Measurements from ENCODE around the gene SYS1. TPM values are rescaled to one million over a fixed set of nuclear protein-coding genes. Genes with fewer than 3 reads are reported as not detected.

Gene SYS1
- total and polyA plus RNA-seq, 12 donors = 16.0 to 83.2 (median 32.9) TPM

GRCh38 chr20:45328451-45328850 is 34.5 kb upstream of the SYS1 start:
- Histone ChIP-seq H3K27me3 (no peaks in the 10 kb centered on the region), H3K9me3 (replicated peaks in 1 of 3) (no peaks in the 10 kb centered on the region), H3K36me3 (replicated peaks in 1 of 2) (peaks cover 0 to 65% of the 10 kb centered on the region in 2 donors), H3K4me3 (no peak overlapping the region), H3K27ac (peak overlapping the region in 1 of 5 donors; percentile 3), H3K4me1 (replicated peaks in 1 of 2) (no peaks in the 10 kb centered on the region)
- TF ChIP-seq POLR2A (IDR thresholded peaks at IDR 0.05) (no peak), CTCF (IDR thresholded peaks at IDR 0.05) (no peak)
- DNase-seq = no peak
- WGBS, 4 donors = 75 to 94% (median 85%) methylated on average over 4 of the region's 4 CpGs
- intact Hi-C loops (cut with DNase I) = loop anchor here in 1 of 2 donors (5.0 kb wide), 1 partner anchor 44 kb away; no protein-coding TSS in a partner anchor

- H3K27me3 ChIP-seq = no peaks in the 10 kb centered on the region
- intact Hi-C loops (cut with DNase I) = loop anchor here in 1 of 2 donors (5.0 kb wide), 1 partner anchor 43 kb away; no protein-coding TSS in a partner anchor
- no peaks in the 10 kb centered on the region for H3K4me1 ChIP-seq (replicated peaks in 1 of 2)
- no peak overlapping the region for H3K27ac ChIP-seq
- no peak for DNase-seq
- peaks cover 0 to 66% of the 10 kb centered on the region in 2 donors for H3K36me3 ChIP-seq (replicated peaks in 1 of 2)
- no peaks in the 10 kb centered on the region for H3K9me3 ChIP-seq (replicated peaks in 1 of 3)
- no peak for TF ChIP-seq CTCF (IDR thresholded peaks at IDR 0.05)
- no peak for TF ChIP-seq POLR2A (IDR thresholded peaks at IDR 0.05)
- H3K4me3 ChIP-seq = no peak overlapping the region
- 70 to 86% (median 71%) methylated on average over 5 to 7 of the region's 7 CpGs for WGBS, 4 donors
Measured at GRCh38 chr20:45329497-45330319, 33.2 kb upstream of the SYS1 start.

- no peak for DNase-seq
- Histone ChIP-seq H3K27me3 (no peaks in the 10 kb centered on the region), H3K36me3 (replicated peaks in 1 of 2) (peaks cover 0 to 73% of the 10 kb centered on the region in 2 donors), H3K27ac (no peak overlapping the region), H3K4me3 (no peak overlapping the region), H3K4me1 (replicated peaks in 1 of 2) (no peaks in the 10 kb centered on the region), H3K9me3 (replicated peaks in 1 of 3) (no peaks in the 10 kb centered on the region)
- 93 to 100% (median 95%) methylated on average over 2 to 3 of the region's 3 CpGs for WGBS, 4 donors
- intact Hi-C loops (cut with DNase I) = no loop called here
- TF ChIP-seq POLR2A (IDR thresholded peaks at IDR 0.05) (no peak), CTCF (IDR thresholded peaks at IDR 0.05) (no peak)
Measured at GRCh38 chr20:45330476-45330875, 32.5 kb upstream of the SYS1 start.

GRCh38 chr20:45336530-45337366 is 26.2 kb upstream of the SYS1 start:
- peaks cover 60 to 62% of the 10 kb centered on the region in 2 donors for H3K4me1 ChIP-seq (replicated peaks in 1 of 2)
- DNase-seq = peak; percentile 74 to 94 (median 89)
- peaks cover 0 to 21% of the 10 kb centered on the region in 2 donors for H3K36me3 ChIP-seq (replicated peaks in 1 of 2)
- no peak overlapping the region for H3K4me3 ChIP-seq
- H3K27ac ChIP-seq = peak overlapping the region; percentile 86 to 98 (median 94)
- TF ChIP-seq CTCF (IDR thresholded peaks at IDR 0.05) (no peak), POLR2A (IDR thresholded peaks at IDR 0.05) (peak in 1 of 2 donors; percentile 83)
- intact Hi-C loops (cut with DNase I) = no loop called here
- 43 to 48% (median 45%) methylated on average over 11 of the region's 11 CpGs for WGBS, 4 donors
- H3K9me3 ChIP-seq (replicated peaks in 1 of 3) = no peaks in the 10 kb centered on the region
- no peaks in the 10 kb centered on the region for H3K27me3 ChIP-seq

Data from adrenal gland (tissue), 12 donors.